HCT116 (cell line): ENCODE measurements around the gene CYP2S1. TPM values are rescaled to one million over a fixed set of nuclear protein-coding genes. Genes with fewer than 3 reads are reported as not detected.

ENCODE experiments used
- ATAC-seq: fragments of 200-7000 bp; cut with Tn5 transposase; 2 replicates; pipeline ENCODE4 v1.9.1; 2020; ENCODE audit warnings: mild to moderate bottlenecking, moderate library complexity
- BruUV-seq: library from RNA; stranded (reverse); fragments of 400-500 nt; replicated peaks from 2 replicates; lab custom pipeline; 2021; lab: Mats Ljungman, UMichigan
- CTCF ChIA-PET: fragments of 300-600 bp; sonication (Branson Sonifier 250); formaldehyde crosslinking; loops from one replicate; lab custom pipeline; 2021; ENCODE audit warnings: antibody characterized with exemption; lab: Charles Lee
- POLR2A ChIA-PET: fragments of 300-600, 350-600 bp; sonication (Branson Sonifier 250); formaldehyde crosslinking; loops from one replicate; lab custom pipeline; 2021; ENCODE audit warnings: antibody characterized with exemption; lab: Charles Lee
- RAD21 ChIA-PET, 2 experiments: fragments of 300-600 bp; sonication (Branson Sonifier 250); formaldehyde crosslinking; loops; one replicate each; lab custom pipeline; 2023; ENCODE audit warnings: low total read pairs in 2 of 2; ENCODE audit not compliant: uncharacterized antibody in 2 of 2, unreplicated experiment in 2 of 2, low non-redundant PET in 1 of 2; lab: Charles Lee
- DNase-seq: peaks from one replicate; pipeline ENCODE4 v3.0.0-alpha.2; 2010; ENCODE audit warnings: low read depth, low spot score
- H2AFZ ChIP-seq: fragments of 200-600 bp; shearing (Covaris generic), sonication (generic); 2 replicates; pipeline ENCODE4 v1.6.1; 2017; ENCODE audit warnings: low read depth, mixed run types, mixed read lengths, antibody characterized with exemption, low read length; ENCODE audit not compliant: poor library complexity, severe bottlenecking
- H3K27ac ChIP-seq: 2 replicates; pipeline ENCODE4 v1.5.1; 2012; ENCODE audit warnings: low read depth, low read length
- H3K27me3 ChIP-seq: fragments of 200-600 bp; sonication (generic); 2 replicates; pipeline ENCODE4 v1.6.1; 2016; ENCODE audit warnings: mixed run types, low read length, mixed read lengths; ENCODE audit not compliant: insufficient read depth
- H3K36me3 ChIP-seq, 2 experiments: fragments of 200-500 bp in 1 of 2; fragments of 200-600 bp in 1 of 2; sonication (Bioruptor generic) in 1 of 2; sonication (generic) in 1 of 2; 2 replicates each; pipeline versions ENCODE4 v1.5.1 to v1.6.1; 2014 to 2016; ENCODE audit warnings: low read length in 2 of 2, inconsistent platforms in 1 of 2, mixed read lengths in 1 of 2, mixed run types in 1 of 2; ENCODE audit not compliant: insufficient read depth in 2 of 2, control insufficient read depth in 1 of 2
- H3K4me1 ChIP-seq, 2 experiments: fragments of 200-600 bp in 1 of 2; sonication (generic) in 1 of 2; 2 replicates each; pipeline versions ENCODE4 v1.5.1 to v1.6.1; 2012 to 2017; ENCODE audit warnings: low read length in 2 of 2, inconsistent platforms in 1 of 2, mild to moderate bottlenecking in 1 of 2, mixed read lengths in 1 of 2, mixed run types in 1 of 2, moderate library complexity in 1 of 2; ENCODE audit not compliant: insufficient read depth in 2 of 2, control insufficient read depth in 1 of 2
- H3K4me2 ChIP-seq: fragments of 200-600 bp; sonication (generic); 2 replicates; pipeline ENCODE4 v1.6.1; 2017; ENCODE audit warnings: mixed run types, low read length, mixed read lengths
- H3K4me3 ChIP-seq, 2 experiments: fragments of 200-600 bp in 1 of 2; sonication (generic) in 1 of 2; replicated peaks in 1 of 2; 2 replicates each; pipeline ENCODE4 v1.5.1; 2011 to 2016; ENCODE audit warnings: low read length in 2 of 2, control low read depth in 1 of 2, low read depth in 1 of 2, mild to moderate bottlenecking in 1 of 2, mixed read lengths in 1 of 2, mixed run types in 1 of 2
- H3K79me2 ChIP-seq: fragments of 200-600 bp; sonication (generic); 2 replicates; pipeline ENCODE4 v1.6.1; 2017; ENCODE audit warnings: mild to moderate bottlenecking, mixed run types, low read length, moderate library complexity, mixed read lengths; ENCODE audit not compliant: insufficient read depth
- H3K9ac ChIP-seq: fragments of 200-600 bp; sonication (generic); 2 replicates; pipeline ENCODE4 v1.6.1; 2016; ENCODE audit warnings: low read length, mixed read lengths
- H3K9me2 ChIP-seq: fragments of 200-600 bp; sonication (generic), shearing (Covaris generic); 2 replicates; pipeline ENCODE4 v1.6.1; 2017; ENCODE audit warnings: mixed run types, mild to moderate bottlenecking, moderate library complexity; ENCODE audit not compliant: insufficient read depth
- H3K9me3 ChIP-seq, 2 experiments: fragments of 200-500 bp in 1 of 2; fragments of 200-600 bp in 1 of 2; sonication (Bioruptor generic) in 1 of 2; sonication (generic) in 1 of 2; 2 replicates each; pipeline ENCODE4 v1.6.1; 2014 to 2017; ENCODE audit warnings: low read length in 2 of 2, mixed read lengths in 2 of 2, inconsistent platforms in 1 of 2, low read depth in 1 of 2, mild to moderate bottlenecking in 1 of 2, mixed run types in 1 of 2, moderate library complexity in 1 of 2; ENCODE audit not compliant: control insufficient read depth in 1 of 2, insufficient read depth in 1 of 2
- H4K20me1 ChIP-seq: fragments of 200-600 bp; sonication (generic), shearing (Covaris generic); 2 replicates; pipeline ENCODE4 v1.6.1; 2017; ENCODE audit warnings: mixed run types, mild to moderate bottlenecking, moderate library complexity; ENCODE audit not compliant: insufficient read depth
- CEBPB ChIP-seq: IDR thresholded peaks from 2 replicates; pipeline ENCODE4 v1.6.1; 2012; ENCODE audit warnings: low read depth
- EGR1 ChIP-seq: IDR thresholded peaks from 2 replicates; pipeline ENCODE4 v1.6.1; 2012; ENCODE audit warnings: low read depth
- ELF1 ChIP-seq: IDR thresholded peaks from 2 replicates; pipeline ENCODE4 v1.6.1; 2012; ENCODE audit warnings: low read depth, borderline replicate concordance
- FOSL1 ChIP-seq: IDR thresholded peaks from 2 replicates; pipeline ENCODE4 v1.6.1; 2012; ENCODE audit warnings: low read depth
- JUND ChIP-seq: IDR thresholded peaks from 2 replicates; pipeline ENCODE4 v1.6.1; 2012
- POLR2A ChIP-seq: IDR thresholded peaks from 2 replicates; pipeline ENCODE4 v1.7.0; 2011; ENCODE audit warnings: borderline replicate concordance; ENCODE audit not compliant: insufficient read depth, insufficient read length; ENCODE audit errors: extremely low read depth
- SP1 ChIP-seq: IDR thresholded peaks from 2 replicates; pipeline ENCODE4 v1.6.1; 2012; ENCODE audit warnings: low read depth
- TCF7L2 ChIP-seq: IDR thresholded peaks from 2 replicates; pipeline ENCODE4 v1.7.0; 2011; ENCODE audit warnings: borderline replicate concordance, inconsistent platforms; ENCODE audit not compliant: insufficient read depth, insufficient read length; ENCODE audit errors: extremely low read depth
- YY1 ChIP-seq: IDR thresholded peaks from 2 replicates; pipeline ENCODE4 v1.6.1; 2011; ENCODE audit warnings: low read length, low read depth, moderate library complexity, mild to moderate bottlenecking; ENCODE audit not compliant: insufficient replicate concordance; ENCODE audit errors: extremely low read depth
- ZNF274 ChIP-seq: fragments of 200-500 bp; sonication (Bioruptor generic); IDR thresholded peaks from 2 replicates; pipeline ENCODE4 v1.6.1; 2014; ENCODE audit warnings: mild to moderate bottlenecking, low read depth, low read length, inconsistent platforms
- intact Hi-C: fragments of 100-400 bp; cut with micrococcal nuclease; formaldehyde crosslinking; loops from 2 replicates; pipeline ENCODE4 v1.10.0; 2022
- total RNA-seq: library from RNA; stranded (reverse); gene quantifications from one replicate; pipeline ENCODE4 v1.2.1, GENCODE V29; 2021; ENCODE audit not compliant: unreplicated experiment
- TF ChIP-seq, protein P1 (sequence below), 3 experiments: fragments of 200-600 bp in 1 of 3; sonication (generic) in 1 of 3; IDR thresholded peaks in 2 of 3; conservative IDR thresholded peaks in 1 of 3; 2 replicates each; pipeline ENCODE4 v1.5.1; 2012 to 2017; ENCODE audit warnings: low read depth in 2 of 3, low read length in 2 of 3, antibody characterized with exemption in 1 of 3, borderline replicate concordance in 1 of 3, control low read depth in 1 of 3, mild to moderate bottlenecking in 1 of 3, mixed read lengths in 1 of 3, mixed run types in 1 of 3, moderate library complexity in 1 of 3; ENCODE audit not compliant: insufficient read depth in 1 of 3
- TF ChIP-seq, protein P2 (sequence below): IDR thresholded peaks from 2 replicates; pipeline ENCODE4 v1.6.1; 2011; ENCODE audit warnings: mild to moderate bottlenecking, low read length, moderate library complexity; ENCODE audit not compliant: insufficient replicate concordance; ENCODE audit errors: extremely low read depth
- TF ChIP-seq, protein P3 (sequence below): IDR thresholded peaks from 2 replicates; pipeline ENCODE4 v1.6.1; 2012; ENCODE audit warnings: low read depth

CYP2S1 gene
- total RNA-seq, 1 experiment from 2014 or later, result 17.6 TPM

DNA sequence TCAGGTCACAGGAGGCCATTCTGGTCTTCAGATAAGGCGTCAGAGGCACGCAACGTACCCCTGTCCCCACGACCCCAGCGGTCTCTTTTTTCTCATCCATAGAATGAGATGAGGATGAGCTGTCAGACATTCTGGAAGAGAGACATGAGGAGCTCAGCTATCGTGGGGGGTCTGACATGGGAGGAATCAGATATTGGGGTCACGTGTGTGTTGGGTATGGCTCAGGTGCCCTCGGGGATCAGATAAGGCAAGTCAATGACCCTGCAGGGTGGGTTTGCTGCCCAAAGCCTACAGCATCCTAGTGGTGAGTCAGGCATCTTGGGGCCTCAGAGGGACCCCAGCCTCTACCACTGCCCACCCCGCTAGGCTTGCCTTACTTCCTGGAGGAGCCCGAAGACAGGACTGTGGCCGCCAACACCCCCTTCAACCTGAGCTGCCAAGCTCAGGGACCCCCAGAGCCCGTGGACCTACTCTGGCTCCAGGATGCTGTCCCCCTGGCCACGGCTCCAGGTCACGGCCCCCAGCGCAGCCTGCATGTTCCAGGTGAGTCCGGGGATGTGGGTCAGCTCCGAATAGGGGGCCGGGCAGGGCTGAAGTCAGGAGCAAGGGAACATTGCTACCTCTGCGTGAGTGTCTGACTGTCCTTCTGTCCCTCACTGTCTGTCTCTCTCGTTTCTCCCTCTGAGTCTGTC lies 28.6 kb downstream of the CYP2S1 start (continued):
- TF ChIP-seq, protein P1, sequence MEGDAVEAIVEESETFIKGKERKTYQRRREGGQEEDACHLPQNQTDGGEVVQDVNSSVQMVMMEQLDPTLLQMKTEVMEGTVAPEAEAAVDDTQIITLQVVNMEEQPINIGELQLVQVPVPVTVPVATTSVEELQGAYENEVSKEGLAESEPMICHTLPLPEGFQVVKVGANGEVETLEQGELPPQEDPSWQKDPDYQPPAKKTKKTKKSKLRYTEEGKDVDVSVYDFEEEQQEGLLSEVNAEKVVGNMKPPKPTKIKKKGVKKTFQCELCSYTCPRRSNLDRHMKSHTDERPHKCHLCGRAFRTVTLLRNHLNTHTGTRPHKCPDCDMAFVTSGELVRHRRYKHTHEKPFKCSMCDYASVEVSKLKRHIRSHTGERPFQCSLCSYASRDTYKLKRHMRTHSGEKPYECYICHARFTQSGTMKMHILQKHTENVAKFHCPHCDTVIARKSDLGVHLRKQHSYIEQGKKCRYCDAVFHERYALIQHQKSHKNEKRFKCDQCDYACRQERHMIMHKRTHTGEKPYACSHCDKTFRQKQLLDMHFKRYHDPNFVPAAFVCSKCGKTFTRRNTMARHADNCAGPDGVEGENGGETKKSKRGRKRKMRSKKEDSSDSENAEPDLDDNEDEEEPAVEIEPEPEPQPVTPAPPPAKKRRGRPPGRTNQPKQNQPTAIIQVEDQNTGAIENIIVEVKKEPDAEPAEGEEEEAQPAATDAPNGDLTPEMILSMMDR (IDR thresholded peaks at IDR 0.05 in 2 of 3, conservative IDR thresholded peaks at IDR 0.05 in 1 of 3; ENCODE audit: borderline replicate concordance in 1 of 3, insufficient read depth in 1 of 3, low read depth in 2 of 3, low read length in 2 of 3), result no peak
- TF ChIP-seq ZNF274 (no peak), TCF7L2 (no peak), POLR2A (no peak)
- TF ChIP-seq, all 23 proteins: peak for 0

DNA sequence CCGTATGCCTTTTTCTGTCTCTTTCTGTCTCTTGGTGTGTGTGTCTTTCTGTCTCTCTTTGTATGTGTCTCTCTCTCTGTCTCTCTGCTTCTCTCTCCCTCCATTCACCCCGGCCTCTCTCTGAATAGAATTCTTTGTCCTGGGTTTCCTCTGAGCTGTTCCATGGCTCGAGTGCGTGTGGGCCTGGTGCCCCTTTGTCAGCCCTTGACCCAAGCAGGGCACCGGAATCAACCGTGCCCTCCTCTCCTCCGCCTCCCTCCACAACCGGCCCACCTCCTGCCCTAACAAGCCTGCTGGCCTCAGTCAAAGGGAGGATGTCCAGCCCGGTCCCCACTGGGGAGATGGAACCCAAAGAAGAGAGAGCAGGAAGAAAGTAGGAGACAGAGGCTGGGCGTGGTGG lies 29.2 kb downstream of the CYP2S1 start:
- POLR2A ChIA-PET, result interaction anchor here (2.2 kb wide), 1 partner anchor 41 kb away, joined by 7 read pairs; no protein-coding TSS in a partner anchor
- CTCF ChIA-PET, result no interaction called here
- peaks cover 53% of the 10 kb centered on the region for H3K79me2 ChIP-seq
- no TSS peak for BruUV-seq
- H3K9ac ChIP-seq, result peak overlapping the region; percentile 11; the same call in 1 of the 2 replicates
- DNase-seq (no peak), ATAC-seq (no peak)
- H3K27ac ChIP-seq, result peak overlapping the region; percentile 98
- H3K36me3 ChIP-seq, result peaks cover 0 to 18% of the 10 kb centered on the region in 2 experiments; a peak in 1 of 4 replicates
- H2AFZ ChIP-seq, result no peak overlapping the region
- RAD21 ChIA-PET, result no interaction called here
- H3K9me2 ChIP-seq, result no peaks in the 10 kb centered on the region
- intact Hi-C loops, result no loop called here
- no peaks in the 10 kb centered on the region for H3K9me3 ChIP-seq
- H3K4me1 ChIP-seq, result peaks cover 55 to 91% of the 10 kb centered on the region in 2 experiments
- H4K20me1 ChIP-seq, result no peaks in the 10 kb centered on the region
- H3K4me3 ChIP-seq, result no peak overlapping the region
- no peaks in the 10 kb centered on the region for H3K27me3 ChIP-seq
- H3K4me2 ChIP-seq, result peak overlapping the region; percentile 98
- no peak for TF ChIP-seq SP1
- TF ChIP-seq, protein P2, sequence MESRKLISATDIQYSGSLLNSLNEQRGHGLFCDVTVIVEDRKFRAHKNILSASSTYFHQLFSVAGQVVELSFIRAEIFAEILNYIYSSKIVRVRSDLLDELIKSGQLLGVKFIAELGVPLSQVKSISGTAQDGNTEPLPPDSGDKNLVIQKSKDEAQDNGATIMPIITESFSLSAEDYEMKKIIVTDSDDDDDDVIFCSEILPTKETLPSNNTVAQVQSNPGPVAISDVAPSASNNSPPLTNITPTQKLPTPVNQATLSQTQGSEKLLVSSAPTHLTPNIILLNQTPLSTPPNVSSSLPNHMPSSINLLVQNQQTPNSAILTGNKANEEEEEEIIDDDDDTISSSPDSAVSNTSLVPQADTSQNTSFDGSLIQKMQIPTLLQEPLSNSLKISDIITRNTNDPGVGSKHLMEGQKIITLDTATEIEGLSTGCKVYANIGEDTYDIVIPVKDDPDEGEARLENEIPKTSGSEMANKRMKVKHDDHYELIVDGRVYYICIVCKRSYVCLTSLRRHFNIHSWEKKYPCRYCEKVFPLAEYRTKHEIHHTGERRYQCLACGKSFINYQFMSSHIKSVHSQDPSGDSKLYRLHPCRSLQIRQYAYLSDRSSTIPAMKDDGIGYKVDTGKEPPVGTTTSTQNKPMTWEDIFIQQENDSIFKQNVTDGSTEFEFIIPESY, result no peak
- TF ChIP-seq JUND, result no peak
- no peak for TF ChIP-seq YY1
- no peak for TF ChIP-seq FOSL1
- no peak for TF ChIP-seq CEBPB
- TF ChIP-seq, protein P1 (IDR thresholded peaks at IDR 0.05 in 2 of 3, conservative IDR thresholded peaks at IDR 0.05 in 1 of 3; ENCODE audit: borderline replicate concordance in 1 of 3, insufficient read depth in 1 of 3, low read depth in 2 of 3, low read length in 2 of 3), result no peak
- TF ChIP-seq EGR1, result no peak
- TF ChIP-seq, protein P3, sequence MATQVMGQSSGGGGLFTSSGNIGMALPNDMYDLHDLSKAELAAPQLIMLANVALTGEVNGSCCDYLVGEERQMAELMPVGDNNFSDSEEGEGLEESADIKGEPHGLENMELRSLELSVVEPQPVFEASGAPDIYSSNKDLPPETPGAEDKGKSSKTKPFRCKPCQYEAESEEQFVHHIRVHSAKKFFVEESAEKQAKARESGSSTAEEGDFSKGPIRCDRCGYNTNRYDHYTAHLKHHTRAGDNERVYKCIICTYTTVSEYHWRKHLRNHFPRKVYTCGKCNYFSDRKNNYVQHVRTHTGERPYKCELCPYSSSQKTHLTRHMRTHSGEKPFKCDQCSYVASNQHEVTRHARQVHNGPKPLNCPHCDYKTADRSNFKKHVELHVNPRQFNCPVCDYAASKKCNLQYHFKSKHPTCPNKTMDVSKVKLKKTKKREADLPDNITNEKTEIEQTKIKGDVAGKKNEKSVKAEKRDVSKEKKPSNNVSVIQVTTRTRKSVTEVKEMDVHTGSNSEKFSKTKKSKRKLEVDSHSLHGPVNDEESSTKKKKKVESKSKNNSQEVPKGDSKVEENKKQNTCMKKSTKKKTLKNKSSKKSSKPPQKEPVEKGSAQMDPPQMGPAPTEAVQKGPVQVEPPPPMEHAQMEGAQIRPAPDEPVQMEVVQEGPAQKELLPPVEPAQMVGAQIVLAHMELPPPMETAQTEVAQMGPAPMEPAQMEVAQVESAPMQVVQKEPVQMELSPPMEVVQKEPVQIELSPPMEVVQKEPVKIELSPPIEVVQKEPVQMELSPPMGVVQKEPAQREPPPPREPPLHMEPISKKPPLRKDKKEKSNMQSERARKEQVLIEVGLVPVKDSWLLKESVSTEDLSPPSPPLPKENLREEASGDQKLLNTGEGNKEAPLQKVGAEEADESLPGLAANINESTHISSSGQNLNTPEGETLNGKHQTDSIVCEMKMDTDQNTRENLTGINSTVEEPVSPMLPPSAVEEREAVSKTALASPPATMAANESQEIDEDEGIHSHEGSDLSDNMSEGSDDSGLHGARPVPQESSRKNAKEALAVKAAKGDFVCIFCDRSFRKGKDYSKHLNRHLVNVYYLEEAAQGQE, result no peak
- TF ChIP-seq POLR2A, result no peak
- no peak for TF ChIP-seq ELF1
